ENCODE results near the gene HJV. TPM values are rescaled to one million over a fixed set of nuclear protein-coding genes. Genes with fewer than 3 reads are reported as not detected.
"Not testable (repeated sequence)": the region's sequence is repeated elsewhere in the genome, so short reads cannot be mapped to it uniquely, and the experiment has no call there.

Gene HJV
- total RNA-seq, 1 experiment from 2014 or later, result not detected

GRCh38 chr1:146029117-146029516 is 7.6 kb upstream of the HJV start:
- POLR2A ChIA-PET, result interaction anchor here (1.0 kb wide), 1 partner anchor 8 kb away, joined by 4 read pairs; no protein-coding TSS in a partner anchor
- H3K36me3 ChIP-seq (ENCODE audit: control insufficient read depth in 1 of 2, insufficient read depth in 2 of 2, low read length in 2 of 2), result no peaks in the 10 kb centered on the region

GRCh38 chr1:146026650-146027049 is 5.1 kb upstream of the HJV start:
- H3K4me1 ChIP-seq (ENCODE audit: control insufficient read depth in 1 of 2, insufficient read depth in 2 of 2, low read length in 2 of 2); H3K9me2 ChIP-seq (ENCODE audit: insufficient read depth); DNase-seq (ENCODE audit: low read depth, low spot score); BruUV-seq (replicated peaks); H3K79me2 ChIP-seq (ENCODE audit: insufficient read depth, low read length); H3K9me3 ChIP-seq (ENCODE audit: control insufficient read depth in 1 of 2, insufficient read depth in 1 of 2, low read depth in 1 of 2, low read length in 2 of 2); H4K20me1 ChIP-seq (ENCODE audit: insufficient read depth); H3K27ac ChIP-seq (ENCODE audit: low read depth, low read length); H3K36me3 ChIP-seq (ENCODE audit: control insufficient read depth in 1 of 2, insufficient read depth in 2 of 2, low read length in 2 of 2); intact Hi-C loops (cut with micrococcal nuclease); H3K27me3 ChIP-seq (ENCODE audit: insufficient read depth, low read length); H3K9ac ChIP-seq (ENCODE audit: low read length); H3K4me2 ChIP-seq (ENCODE audit: low read length); ATAC-seq; H3K4me3 ChIP-seq (replicated peaks in 1 of 2; ENCODE audit: low read depth in 1 of 2, low read length in 2 of 2); RAD21 ChIA-PET (ENCODE audit: low non-redundant PET in 1 of 2, low total read pairs in 2 of 2, uncharacterized antibody in 2 of 2, unreplicated experiment in 2 of 2); H2AFZ ChIP-seq (ENCODE audit: low read depth, low read length, poor library complexity, severe bottlenecking): not testable (repeated sequence)
- CTCF ChIA-PET, result interaction anchor here (1.8 kb wide), 1 partner anchor 9 kb away, joined by 5 read pairs; no protein-coding TSS in a partner anchor
- POLR2A ChIA-PET, result interaction anchor here (1.3 to 2.9 kb wide), 2 partner anchors 10 to 12 kb away, joined by 3 to 11 read pairs; no protein-coding TSS in a partner anchor

More at GRCh38 chr1:146029117-146029516, 7.6 kb upstream of the HJV start:
- H4K20me1 ChIP-seq (ENCODE audit: insufficient read depth), result no peaks in the 10 kb centered on the region
- DNase-seq (ENCODE audit: low read depth, low spot score) (no peak), ATAC-seq (no peak)
- no peaks in the 10 kb centered on the region for H3K9me2 ChIP-seq (ENCODE audit: insufficient read depth)
- H3K4me3 ChIP-seq (replicated peaks in 1 of 2; ENCODE audit: low read depth in 1 of 2, low read length in 2 of 2), result no peak overlapping the region
- H3K9me3 ChIP-seq (ENCODE audit: control insufficient read depth in 1 of 2, insufficient read depth in 1 of 2, low read depth in 1 of 2, low read length in 2 of 2), result no peaks in the 10 kb centered on the region
- H3K27ac ChIP-seq (ENCODE audit: low read depth, low read length), result no peak overlapping the region
- no peak overlapping the region for H2AFZ ChIP-seq (ENCODE audit: low read depth, low read length, poor library complexity, severe bottlenecking)
- RAD21 ChIA-PET (ENCODE audit: low non-redundant PET in 1 of 2, low total read pairs in 2 of 2, uncharacterized antibody in 2 of 2, unreplicated experiment in 2 of 2), result no interaction called here
- no TSS peak for BruUV-seq (replicated peaks)
- no peaks in the 10 kb centered on the region for H3K27me3 ChIP-seq (ENCODE audit: insufficient read depth, low read length)
- CTCF ChIA-PET, result no interaction called here
- intact Hi-C loops (cut with micrococcal nuclease), result no loop called here
- H3K4me1 ChIP-seq (ENCODE audit: control insufficient read depth in 1 of 2, insufficient read depth in 2 of 2, low read length in 2 of 2), result no peaks in the 10 kb centered on the region; a peak in 1 of 4 replicates
- no peak for TF ChIP-seq POLR2A (IDR thresholded peaks at IDR 0.05; ENCODE audit: borderline replicate concordance, extremely low read depth, insufficient read depth, insufficient read length)
- TF ChIP-seq ELF1 (IDR thresholded peaks at IDR 0.05; ENCODE audit: borderline replicate concordance, low read depth), result no peak
- no peak for TF ChIP-seq TCF7L2 (IDR thresholded peaks at IDR 0.05; ENCODE audit: borderline replicate concordance, extremely low read depth, insufficient read depth, insufficient read length)
- TF ChIP-seq REST (IDR thresholded peaks at IDR 0.05; ENCODE audit: low read depth), result no peak
- no peak for TF ChIP-seq FOSL1 (IDR thresholded peaks at IDR 0.05; ENCODE audit: low read depth)
- no peak for TF ChIP-seq ATF3 (IDR thresholded peaks at IDR 0.05)
- no peak for TF ChIP-seq CBX3 (IDR thresholded peaks at IDR 0.05; ENCODE audit: low read depth)
- TF ChIP-seq SRF (IDR thresholded peaks at IDR 0.05; ENCODE audit: low read depth), result no peak
- H3K4me2 ChIP-seq (ENCODE audit: low read length), result no peak overlapping the region
- no peaks in the 10 kb centered on the region for H3K79me2 ChIP-seq (ENCODE audit: insufficient read depth, low read length)
- no peak overlapping the region for H3K9ac ChIP-seq (ENCODE audit: low read length)

- RAD21 ChIA-PET (ENCODE audit: low non-redundant PET in 1 of 2, low total read pairs in 2 of 2, uncharacterized antibody in 2 of 2, unreplicated experiment in 2 of 2); intact Hi-C loops (cut with micrococcal nuclease); H3K79me2 ChIP-seq (ENCODE audit: insufficient read depth, low read length); H3K9me3 ChIP-seq (ENCODE audit: control insufficient read depth in 1 of 2, insufficient read depth in 1 of 2, low read depth in 1 of 2, low read length in 2 of 2); H3K4me1 ChIP-seq (ENCODE audit: control insufficient read depth in 1 of 2, insufficient read depth in 2 of 2, low read length in 2 of 2); H3K9ac ChIP-seq (ENCODE audit: low read length); H3K27me3 ChIP-seq (ENCODE audit: insufficient read depth, low read length); H4K20me1 ChIP-seq (ENCODE audit: insufficient read depth); H3K27ac ChIP-seq (ENCODE audit: low read depth, low read length); H3K4me2 ChIP-seq (ENCODE audit: low read length); H3K4me3 ChIP-seq (replicated peaks in 1 of 2; ENCODE audit: low read depth in 1 of 2, low read length in 2 of 2); H3K9me2 ChIP-seq (ENCODE audit: insufficient read depth); H2AFZ ChIP-seq (ENCODE audit: low read depth, low read length, poor library complexity, severe bottlenecking); DNase-seq (ENCODE audit: low read depth, low spot score); H3K36me3 ChIP-seq (ENCODE audit: control insufficient read depth in 1 of 2, insufficient read depth in 2 of 2, low read length in 2 of 2); BruUV-seq (replicated peaks); ATAC-seq: not testable (repeated sequence)
- POLR2A ChIA-PET, result interaction anchor here (1.3 to 2.9 kb wide), 2 partner anchors 11 to 12 kb away, joined by 3 to 11 read pairs; no protein-coding TSS in a partner anchor
- CTCF ChIA-PET, result interaction anchor here (1.1 to 1.8 kb wide), 2 partner anchors 10 to 19 kb away, joined by 3 to 5 read pairs; no protein-coding TSS in a partner anchor
These were observed 4.4 kb upstream of the HJV start for GRCh38 chr1:146025787-146026495.
